Measurements from ENCODE around the gene CXorf49.
"Not testable (repeated sequence)": the region's sequence is repeated elsewhere in the genome, so short reads cannot be mapped to it uniquely, and the experiment has no call there.

Gene CXorf49

DNA sequence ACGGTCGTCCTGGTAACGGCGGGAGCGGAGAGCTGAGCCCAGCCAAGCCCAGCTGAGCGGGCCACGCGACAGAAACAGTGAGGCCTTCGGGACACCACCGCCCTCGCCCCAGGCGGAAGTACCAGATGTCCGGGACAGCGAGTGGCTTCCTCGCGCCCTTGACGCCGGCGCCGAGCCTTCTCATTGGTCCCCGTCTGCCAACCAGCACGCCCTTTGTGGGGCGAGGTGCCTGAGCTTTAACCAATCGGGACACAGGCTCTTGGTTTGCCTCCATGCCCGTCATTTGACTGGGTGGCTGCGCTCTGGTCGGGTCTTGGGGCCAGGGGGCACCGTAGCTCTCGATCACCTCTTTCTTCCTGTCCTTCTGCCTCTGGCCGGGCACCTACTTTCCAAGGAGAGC is at the start of gene CXorf49:
CXorf49 (minus strand) TSS at position 101 of the 400 bp plus-strand sequence. CDS start 134 bp downstream, outside the sequence.
- not testable (repeated sequence) for DNase-seq

DNA sequence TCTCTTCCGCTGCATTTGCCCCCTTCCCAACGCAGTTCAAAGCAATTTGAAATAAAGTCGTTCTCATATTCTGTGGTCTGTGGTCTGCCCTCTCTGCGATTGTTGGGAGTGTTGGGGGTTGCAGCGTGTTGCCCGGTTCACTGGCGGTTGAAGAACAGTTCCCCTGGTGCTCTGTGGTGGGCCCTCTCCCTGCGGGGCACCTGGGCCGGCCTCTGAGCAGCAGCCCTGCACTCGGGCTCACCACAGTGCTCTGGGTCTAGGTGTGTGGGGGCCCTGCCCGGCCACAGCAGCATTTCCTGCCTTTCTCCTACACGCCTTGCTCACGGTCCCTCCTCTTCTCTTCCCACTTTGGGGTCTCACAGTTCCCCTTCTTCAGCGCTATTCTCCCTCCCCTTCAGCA is 49.0 kb upstream of the CXorf49 start:
- not testable (repeated sequence) for DNase-seq

DNA sequence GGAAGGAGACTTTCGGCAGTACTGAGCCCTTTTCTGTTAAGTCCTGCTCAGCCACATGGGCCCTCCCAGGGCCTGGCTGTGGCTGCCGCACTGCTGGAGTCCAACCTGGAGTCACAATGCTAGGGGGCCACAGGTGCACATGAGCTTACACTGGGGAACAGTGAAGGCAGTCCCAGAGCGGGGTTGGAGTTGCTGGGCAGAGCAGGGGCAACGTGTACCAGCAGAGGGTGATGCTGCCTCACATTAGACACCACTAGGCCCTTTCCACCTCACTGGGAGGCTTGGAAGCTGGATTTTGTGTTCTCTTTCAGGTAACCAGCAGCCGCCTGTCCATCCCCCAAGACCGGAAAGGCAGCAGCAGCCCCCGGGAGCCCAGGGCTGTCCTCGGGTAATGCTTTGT is 47.5 kb upstream of the CXorf49 start:
- not testable (repeated sequence) for DNase-seq

DNA sequence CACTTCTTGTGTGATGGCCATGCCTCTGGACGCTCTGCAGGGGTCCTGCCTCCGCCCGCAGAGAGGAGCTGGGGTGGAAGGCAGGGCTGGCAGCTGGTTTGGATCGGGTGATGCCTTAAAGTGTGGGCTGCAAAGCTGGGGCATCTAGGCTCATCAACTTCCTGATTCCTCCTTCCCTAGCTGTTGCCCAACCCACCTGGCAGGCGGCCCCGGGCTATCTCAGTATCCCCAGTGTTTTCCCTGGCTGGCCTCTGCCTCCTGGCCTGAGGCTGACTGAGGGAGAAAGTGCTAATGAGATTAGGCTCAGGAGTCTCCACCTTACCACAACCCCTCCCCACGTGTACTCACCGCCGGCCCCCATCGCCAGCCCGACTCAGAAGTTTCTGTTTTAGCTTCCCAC is 46.7 kb upstream of the CXorf49 start:
- DNase-seq: not testable (repeated sequence)

DNA sequence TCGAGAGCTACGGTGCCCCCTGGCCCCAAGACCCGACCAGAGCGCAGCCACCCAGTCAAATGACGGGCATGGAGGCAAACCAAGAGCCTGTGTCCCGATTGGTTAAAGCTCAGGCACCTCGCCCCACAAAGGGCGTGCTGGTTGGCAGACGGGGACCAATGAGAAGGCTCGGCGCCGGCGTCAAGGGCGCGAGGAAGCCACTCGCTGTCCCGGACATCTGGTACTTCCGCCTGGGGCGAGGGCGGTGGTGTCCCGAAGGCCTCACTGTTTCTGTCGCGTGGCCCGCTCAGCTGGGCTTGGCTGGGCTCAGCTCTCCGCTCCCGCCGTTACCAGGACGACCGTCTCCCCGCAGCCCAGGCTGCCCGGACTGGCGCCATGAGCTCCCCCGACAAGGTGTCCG is 45.0 kb upstream of the CXorf49 start, which contains the start of gene CXorf49B:
CXorf49B (plus strand) TSS at position 301 of the 400 bp plus-strand sequence; CDS start at position 376, 75 bp downstream.
- DNase-seq: not testable (repeated sequence)

DNA sequence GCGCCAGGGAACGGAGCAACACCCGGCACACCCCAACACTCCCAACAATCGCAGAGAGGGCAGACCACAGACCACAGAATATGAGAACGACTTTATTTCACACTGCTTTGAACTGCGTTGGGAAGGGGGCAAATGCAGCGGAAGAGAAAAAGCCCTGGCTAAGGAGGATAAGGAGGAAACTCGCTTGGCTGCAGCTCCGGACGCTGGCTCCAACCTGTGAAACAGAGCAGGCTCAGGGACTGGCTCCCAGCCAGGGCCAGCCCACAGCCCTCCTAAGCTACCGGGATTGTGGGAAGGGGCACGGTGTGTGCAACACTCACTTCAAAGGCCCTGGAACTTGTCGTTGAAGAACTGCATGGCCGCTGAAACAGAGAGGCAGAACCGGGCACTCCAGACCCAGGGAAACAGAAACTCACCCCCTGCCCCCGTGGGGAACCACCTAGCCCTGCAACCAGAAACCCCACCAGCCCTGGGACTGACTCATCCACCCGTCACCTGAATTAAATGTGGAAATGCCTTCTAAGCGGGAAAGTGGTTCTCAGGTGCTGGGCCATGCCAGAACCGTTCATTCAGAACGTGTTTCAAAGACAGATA is 42.7 kb upstream of the CXorf49 start:
- DNase-seq: not testable (repeated sequence)

DNA sequence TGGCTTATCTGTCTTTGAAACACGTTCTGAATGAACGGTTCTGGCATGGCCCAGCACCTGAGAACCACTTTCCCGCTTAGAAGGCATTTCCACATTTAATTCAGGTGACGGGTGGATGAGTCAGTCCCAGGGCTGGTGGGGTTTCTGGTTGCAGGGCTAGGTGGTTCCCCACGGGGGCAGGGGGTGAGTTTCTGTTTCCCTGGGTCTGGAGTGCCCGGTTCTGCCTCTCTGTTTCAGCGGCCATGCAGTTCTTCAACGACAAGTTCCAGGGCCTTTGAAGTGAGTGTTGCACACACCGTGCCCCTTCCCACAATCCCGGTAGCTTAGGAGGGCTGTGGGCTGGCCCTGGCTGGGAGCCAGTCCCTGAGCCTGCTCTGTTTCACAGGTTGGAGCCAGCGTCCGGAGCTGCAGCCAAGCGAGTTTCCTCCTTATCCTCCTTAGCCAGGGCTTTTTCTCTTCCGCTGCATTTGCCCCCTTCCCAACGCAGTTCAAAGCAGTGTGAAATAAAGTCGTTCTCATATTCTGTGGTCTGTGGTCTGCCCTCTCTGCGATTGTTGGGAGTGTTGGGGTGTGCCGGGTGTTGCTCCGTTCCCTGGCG is 2.3 kb upstream of the CXorf49 start:
- not testable (repeated sequence) for DNase-seq

DNA sequence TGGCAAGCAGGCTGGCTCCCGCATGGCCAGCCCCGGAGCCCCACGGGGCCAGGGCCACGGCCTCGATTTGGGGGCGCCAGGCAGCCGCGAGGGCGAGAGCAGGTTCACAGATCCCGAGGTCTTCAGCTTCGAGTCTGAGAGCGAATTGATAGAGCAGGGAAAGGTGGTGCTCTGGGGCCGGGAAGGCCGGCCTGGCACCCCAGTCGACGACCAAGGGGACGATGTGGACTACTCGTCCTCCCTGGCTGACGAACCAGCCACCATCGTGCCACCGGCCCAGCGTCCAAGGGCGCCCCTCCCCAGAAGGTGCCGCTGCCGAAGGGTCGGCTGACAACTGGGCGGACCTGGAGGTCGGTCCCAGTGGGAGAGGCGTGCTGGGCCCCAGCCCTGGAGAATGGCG is 1.1 kb upstream of the CXorf49 start:
- DNase-seq: not testable (repeated sequence)

DNA sequence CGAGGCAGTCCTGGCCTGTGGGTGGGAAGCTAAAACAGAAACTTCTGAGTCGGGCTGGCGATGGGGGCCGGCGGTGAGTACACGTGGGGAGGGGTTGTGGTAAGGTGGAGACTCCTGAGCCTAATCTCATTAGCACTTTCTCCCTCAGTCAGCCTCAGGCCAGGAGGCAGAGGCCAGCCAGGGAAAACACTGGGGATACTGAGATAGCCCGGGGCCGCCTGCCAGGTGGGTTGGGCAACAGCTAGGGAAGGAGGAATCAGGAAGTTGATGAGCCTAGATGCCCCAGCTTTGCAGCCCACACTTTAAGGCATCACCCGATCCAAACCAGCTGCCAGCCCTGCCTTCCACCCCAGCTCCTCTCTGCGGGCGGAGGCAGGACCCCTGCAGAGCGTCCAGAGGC is 1.8 kb downstream of the CXorf49 start:
- DNase-seq: not testable (repeated sequence)

DNA sequence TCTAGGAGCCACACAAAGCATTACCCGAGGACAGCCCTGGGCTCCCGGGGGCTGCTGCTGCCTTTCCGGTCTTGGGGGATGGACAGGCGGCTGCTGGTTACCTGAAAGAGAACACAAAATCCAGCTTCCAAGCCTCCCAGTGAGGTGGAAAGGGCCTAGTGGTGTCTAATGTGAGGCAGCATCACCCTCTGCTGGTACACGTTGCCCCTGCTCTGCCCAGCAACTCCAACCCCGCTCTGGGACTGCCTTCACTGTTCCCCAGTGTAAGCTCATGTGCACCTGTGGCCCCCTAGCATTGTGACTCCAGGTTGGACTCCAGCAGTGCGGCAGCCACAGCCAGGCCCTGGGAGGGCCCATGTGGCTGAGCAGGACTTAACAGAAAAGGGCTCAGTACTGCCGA is 2.5 kb downstream of the CXorf49 start:
- DNase-seq: not testable (repeated sequence)

DNA sequence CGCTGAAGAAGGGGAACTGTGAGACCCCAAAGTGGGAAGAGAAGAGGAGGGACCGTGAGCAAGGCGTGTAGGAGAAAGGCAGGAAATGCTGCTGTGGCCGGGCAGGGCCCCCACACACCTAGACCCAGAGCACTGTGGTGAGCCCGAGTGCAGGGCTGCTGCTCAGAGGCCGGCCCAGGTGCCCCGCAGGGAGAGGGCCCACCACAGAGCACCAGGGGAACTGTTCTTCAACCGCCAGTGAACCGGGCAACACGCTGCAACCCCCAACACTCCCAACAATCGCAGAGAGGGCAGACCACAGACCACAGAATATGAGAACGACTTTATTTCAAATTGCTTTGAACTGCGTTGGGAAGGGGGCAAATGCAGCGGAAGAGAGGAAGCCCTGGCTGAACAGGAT is 4.0 kb downstream of the CXorf49 start:
- DNase-seq: not testable (repeated sequence)

DNA sequence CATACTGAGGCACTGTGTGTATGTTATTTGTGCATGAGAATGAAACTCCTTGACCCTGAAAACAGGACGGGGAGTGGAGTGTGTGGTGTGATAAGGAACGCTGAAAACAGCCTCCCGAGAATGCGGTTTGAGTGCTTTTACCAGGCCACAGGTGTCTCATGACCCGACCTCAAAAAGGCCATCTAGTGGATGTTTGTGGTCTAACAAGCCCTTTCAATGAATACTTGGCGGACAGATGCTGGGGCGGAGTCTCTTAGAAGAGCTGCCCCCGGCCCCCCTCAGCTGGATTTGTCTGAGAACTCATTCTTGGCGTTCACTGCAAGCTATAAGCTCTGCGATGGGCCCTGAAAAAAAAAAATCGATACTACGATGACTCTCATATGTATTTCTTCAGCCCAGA is 15.2 kb downstream of the CXorf49 start:
- not testable (repeated sequence) for DNase-seq

DNA sequence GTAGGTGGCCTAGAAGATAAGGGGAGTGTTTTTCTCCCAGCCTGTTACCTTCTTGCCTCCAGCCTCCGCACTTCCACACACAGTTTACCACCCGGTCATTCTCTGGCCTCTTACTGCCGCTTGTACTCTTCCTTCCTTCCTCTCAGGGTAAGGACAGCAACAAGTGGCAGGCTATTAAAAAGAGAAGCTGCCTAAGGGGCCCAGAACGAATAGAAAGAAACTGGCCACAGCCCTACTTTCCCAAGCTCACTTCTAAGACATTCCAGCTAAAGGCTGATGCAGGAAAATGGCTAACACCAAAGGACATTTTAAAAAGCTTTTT is 19.1 kb downstream of the CXorf49 start:
- DNase-seq: not testable (repeated sequence)

DNA sequence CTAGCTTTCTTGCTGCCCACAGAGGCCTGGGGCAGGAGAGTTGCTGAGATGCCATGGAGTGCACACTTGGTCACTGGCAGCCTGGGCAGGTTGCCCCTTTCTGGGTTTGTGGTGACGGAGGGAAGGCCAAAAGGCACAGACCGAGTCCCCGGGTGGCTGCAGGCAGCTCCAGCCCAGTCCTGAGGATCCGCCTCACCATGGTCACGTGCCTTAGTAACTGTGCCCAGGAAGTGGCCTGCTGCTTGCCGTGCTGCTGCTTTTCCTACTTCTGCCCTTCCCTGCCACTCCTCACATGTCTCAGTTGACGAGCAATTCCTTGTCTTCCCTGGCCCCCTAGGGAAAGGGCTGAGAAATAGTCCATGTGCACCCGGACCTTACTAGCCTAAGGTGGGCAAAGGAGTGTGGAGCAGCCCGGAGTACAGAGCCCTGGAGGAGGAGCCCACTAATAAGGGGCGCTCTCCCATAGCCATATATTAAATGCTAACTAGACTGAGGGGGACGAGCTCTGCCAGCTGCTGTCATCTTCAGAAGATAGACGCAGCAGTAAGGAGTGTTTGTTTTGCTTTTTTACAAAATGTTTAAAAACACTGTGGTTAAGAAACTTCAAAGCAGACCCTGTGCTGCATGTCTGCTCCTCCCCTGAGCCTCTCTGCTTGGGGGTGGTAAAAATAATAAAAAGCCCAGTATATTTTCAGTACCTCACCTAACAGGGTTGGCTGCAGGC is 19.6 kb downstream of the CXorf49 start:
- DNase-seq: not testable (repeated sequence)

DNA sequence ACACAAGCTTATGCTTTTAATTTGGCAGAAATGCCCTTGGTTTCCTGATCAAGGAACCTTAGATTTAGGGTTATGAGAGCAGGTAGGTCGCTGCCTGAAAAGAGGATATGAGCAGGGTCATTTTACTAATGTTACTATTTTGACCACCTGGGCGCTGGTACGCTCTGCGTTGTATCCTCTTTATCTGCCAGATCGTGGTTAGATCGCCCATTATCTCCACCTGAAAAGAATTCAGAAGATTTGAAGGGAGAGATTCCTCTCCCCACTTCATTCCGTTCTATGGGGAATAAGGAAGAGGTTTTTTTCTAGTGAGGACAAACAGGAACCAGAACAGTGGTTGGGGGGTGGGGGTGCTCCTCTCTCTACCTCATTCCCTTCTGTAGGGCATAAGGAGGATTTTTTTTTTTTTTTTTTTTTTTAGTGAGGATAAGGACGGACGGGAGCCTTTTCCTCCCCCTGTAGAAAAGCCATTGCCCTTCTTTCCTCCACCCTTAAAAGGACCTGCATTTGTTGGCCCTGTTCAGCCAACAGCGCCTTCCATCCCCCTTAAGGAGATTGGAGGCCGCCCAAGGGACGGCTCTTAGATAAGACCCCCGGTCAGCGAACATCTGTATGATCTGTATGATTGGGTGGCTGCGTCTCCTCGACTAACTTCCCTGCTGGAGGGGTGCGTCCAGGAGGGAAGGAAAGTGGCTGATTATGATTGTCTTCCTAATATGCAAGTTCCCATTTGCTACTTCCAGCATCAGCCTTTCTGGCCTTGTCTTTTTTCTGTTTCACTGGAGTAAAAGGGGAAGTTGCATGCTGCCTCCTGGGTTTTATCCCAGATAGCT is 20.4 kb downstream of the CXorf49 start:
- DNase-seq: not testable (repeated sequence)

DNA sequence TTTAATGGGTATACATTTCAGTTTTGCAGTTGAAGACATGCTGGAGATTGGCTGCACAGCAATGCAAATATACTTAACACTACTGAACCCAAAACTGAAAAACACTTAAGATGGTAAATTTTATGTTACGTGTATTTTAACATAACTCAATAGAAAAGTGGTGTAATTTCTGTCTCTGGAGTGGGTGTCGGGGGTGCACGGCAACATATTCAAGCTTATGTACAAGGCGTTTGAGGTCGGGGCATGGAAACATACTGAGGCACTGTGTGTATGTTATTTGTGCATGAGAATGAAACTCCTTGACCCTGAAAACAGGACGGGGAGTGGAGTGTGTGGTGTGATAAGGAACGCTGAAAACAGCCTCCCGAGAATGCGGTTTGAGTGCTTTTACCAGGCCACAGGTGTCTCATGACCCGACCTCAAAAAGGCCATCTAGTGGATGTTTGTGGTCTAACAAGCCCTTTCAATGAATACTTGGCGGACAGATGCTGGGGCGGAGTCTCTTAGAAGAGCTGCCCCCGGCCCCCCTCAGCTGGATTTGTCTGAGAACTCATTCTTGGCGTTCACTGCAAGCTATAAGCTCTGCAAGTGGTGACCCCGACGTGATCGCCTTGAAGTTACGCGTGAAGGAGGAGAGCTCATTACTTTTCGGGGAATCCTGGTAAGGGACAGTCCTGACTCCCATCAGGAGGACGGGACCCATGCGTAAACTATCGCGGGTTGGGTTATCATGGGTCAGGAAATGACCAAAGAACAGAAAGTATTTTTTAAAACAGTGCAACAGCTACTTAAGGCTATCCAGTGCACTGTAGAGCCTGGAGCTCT is 21.2 kb downstream of the CXorf49 start:
- not testable (repeated sequence) for DNase-seq

DNA sequence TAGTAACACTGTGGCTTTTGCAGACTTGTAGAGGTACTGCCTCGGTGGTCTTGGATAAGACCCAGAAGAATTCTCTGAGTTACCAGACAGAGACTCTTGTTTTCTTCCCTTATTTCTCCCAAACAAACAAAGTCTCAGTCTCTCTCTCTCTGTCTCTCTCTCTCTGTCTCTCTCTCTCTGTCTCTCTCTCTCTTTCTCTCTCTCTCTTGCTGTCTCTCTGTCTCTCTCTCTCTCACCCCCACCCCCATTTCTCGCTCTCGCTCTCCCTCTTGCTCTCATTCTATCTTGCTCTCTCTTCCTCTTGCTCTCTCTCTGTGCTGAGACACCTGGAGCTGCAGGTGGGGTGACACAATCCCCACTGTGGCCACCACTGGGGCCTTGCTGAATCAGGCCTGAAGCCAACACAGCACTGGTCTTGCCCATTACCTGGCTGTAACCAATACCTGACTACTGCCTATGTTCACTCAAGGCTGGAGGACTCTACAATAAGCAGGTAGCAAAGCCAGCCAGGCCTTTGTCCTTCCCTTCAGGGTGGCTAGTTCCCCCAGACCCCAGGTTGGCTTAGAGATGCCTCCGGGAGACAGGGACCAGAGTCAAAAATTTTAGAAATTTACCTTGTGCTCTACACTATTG is 38.4 kb downstream of the CXorf49 start:
- no peak for DNase-seq

DNA sequence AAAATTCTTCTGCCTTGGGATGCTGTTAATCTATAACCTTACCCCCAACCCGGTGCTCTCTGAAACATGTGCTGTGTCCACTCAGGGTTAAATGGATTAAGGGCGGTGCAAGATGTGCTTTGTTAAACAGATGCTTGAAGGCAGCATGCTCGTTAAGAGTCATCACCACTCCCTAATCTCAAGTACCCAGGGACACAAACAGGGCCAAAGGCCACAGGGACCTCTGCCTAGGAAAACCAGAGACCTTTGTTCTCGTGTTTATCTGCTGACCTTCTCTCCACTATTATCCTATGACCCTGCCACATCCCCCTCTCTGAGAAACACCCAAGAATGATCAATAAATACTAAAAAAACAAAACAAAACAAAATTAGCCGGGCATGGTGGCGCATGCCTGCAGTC is 40.9 kb downstream of the CXorf49 start:
- not testable (repeated sequence) for DNase-seq

DNA sequence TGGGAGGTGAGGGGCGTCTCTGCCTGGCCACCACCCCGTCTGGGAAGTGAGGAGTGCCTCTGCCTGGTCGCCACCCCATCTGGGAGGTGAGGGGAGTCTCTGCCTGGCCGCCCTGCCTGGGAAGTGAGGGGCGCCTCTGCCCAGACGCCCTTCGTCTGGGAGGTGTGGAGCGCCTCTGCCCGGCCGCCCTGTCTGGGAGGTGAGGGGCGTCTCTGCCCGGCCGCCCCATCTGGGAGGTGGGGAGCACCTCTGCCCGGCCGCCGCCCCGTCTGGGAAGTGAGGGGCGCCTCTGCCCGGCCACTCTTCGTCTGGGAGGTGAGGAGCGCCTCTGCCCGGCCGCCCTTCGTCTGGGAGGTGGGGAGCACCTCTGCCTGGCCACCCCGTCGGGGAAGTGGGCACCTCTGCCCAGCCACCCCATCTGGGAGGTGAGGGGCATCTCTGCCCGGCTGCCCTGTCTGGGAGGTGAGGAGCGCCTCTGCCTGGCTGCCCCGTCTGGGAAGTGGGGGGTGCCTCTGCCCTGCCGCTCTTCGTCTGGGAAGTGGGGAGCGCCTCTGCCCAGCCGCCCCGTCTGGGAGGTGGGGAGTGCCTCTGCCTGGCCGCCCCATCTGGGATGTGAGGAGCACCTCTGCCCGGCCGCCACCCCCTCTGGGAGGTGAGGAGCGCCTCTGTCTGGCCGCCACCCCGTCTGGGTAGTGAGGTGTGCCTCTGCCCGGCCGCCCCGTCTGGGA is 41.9 kb downstream of the CXorf49 start:
- not testable (repeated sequence) for DNase-seq

DNA sequence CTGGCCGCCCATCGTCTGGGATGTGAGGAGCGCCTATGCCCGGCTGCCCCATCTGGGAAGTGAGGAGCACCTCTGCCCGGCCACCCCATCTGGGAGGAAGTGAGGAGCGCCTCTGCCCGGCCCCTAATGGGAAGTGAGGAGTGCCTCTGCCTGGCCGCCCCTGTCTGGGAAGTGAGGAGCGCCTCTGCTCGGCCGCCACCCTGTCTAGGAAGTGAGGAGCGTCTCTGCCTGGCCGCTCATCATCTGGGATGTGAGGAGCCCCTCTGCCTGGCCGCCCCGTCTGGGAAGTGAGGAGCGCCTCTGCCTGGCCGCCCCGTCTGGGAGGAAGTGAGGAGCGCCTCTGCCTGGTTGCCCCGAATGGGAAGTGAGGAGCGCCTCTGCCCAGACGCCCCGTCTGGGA is 42.4 kb downstream of the CXorf49 start:
- not testable (repeated sequence) for DNase-seq

DNA sequence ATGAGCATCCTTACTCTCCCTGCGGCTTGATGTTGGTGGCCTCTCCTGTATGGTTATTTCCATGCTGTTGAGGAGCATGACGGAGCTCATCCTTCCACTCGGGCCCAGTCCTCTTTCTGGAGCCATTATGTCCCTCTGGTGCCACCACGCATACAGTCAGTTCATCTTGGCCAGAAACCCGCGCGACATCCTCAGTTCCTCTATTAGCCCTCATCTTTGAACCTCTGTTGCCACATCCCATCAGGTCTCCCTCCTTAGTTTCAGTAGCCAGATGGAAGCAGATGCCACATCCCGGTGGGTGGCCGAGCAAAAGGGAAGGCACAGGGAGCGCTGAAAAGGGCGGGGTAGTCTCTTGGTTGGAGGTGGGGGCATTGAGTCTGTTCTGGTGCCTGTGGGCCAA is 46.1 kb downstream of the CXorf49 start:
- no peak for DNase-seq

Measured in kidney glomerular epithelial cell (primary cell).